Natural killer cell (primary cell): Measurements from ENCODE around the gene TTC9B. TPM values are rescaled to one million over a fixed set of nuclear protein-coding genes. Genes with fewer than 3 reads are reported as not detected.

Source experiments
- ATAC-seq, 3 donors: fragments of 150-1000 bp in 2 of 3; fragments of 200-7000 bp in 1 of 3; cut with Tn5 transposase; 1 replicate in 1 of 3; 2 replicates in 2 of 3; pipeline ENCODE4 v1.10.0; 2021; ENCODE audit warnings: mild to moderate bottlenecking in 2 of 3, moderate library complexity in 2 of 3
- DNase-seq, 2 donors: peaks; one replicate each; pipeline versions ENCODE4 v3.0.0 to v3.0.0-alpha.2; 2013 to 2021; ENCODE audit warnings: mixed read lengths in 1 of 2
- H3K27ac ChIP-seq: one replicate; pipeline ENCODE4 v1.5.1; 2013; ENCODE audit warnings: mild to moderate bottlenecking, low read length
- H3K27me3 ChIP-seq: one replicate; pipeline ENCODE4 v1.6.1; 2013; ENCODE audit warnings: low read length; ENCODE audit not compliant: control insufficient read depth, insufficient read depth
- H3K36me3 ChIP-seq: one replicate; pipeline ENCODE4 v1.6.1; 2013; ENCODE audit warnings: low read length; ENCODE audit not compliant: control insufficient read depth, insufficient read depth
- H3K4me1 ChIP-seq: one replicate; pipeline ENCODE4 v1.6.1; 2013; ENCODE audit warnings: low read length; ENCODE audit not compliant: control insufficient read depth, insufficient read depth
- H3K4me3 ChIP-seq: one replicate; pipeline ENCODE4 v1.5.1; 2013; ENCODE audit warnings: low read length
- H3K9me3 ChIP-seq: one replicate; pipeline ENCODE4 v1.6.1; 2013; ENCODE audit warnings: low read length; ENCODE audit not compliant: control insufficient read depth, insufficient read depth
- H3K27ac Mint-ChIP-seq, 2 donors: one replicate each; pipeline ENCODE4 v1.8.0; 2022; ENCODE audit warnings: mild to moderate bottlenecking in 2 of 2, mixed read lengths in 2 of 2, moderate library complexity in 1 of 2
- H3K27me3 Mint-ChIP-seq, 2 donors: one replicate each; pipeline ENCODE4 v1.8.0; 2022; ENCODE audit warnings: low read depth in 2 of 2, mixed read lengths in 2 of 2
- H3K36me3 Mint-ChIP-seq: one replicate; pipeline ENCODE4 v1.8.0; 2022; ENCODE audit warnings: mixed read lengths
- H3K4me1 Mint-ChIP-seq, 2 donors: one replicate each; pipeline ENCODE4 v1.8.0; 2022; ENCODE audit warnings: mixed read lengths in 2 of 2
- H3K4me3 Mint-ChIP-seq: one replicate; pipeline ENCODE4 v1.8.0; 2022; ENCODE audit warnings: mild to moderate bottlenecking, moderate library complexity, mixed read lengths
- H3K9me3 Mint-ChIP-seq, 2 donors: one replicate each; pipeline ENCODE4 v1.8.0; 2022; ENCODE audit warnings: mixed read lengths in 2 of 2
- CTCF ChIP-seq: fragments of 200-600 bp; IDR thresholded peaks from one replicate; pipeline ENCODE4 v1.8.0; 2022; ENCODE audit warnings: antibody characterized with exemption
- whole genome bisulfite sequencing: methylation state at CpG from one replicate; pipeline ENCODE4 v1.1.7; 2013; ENCODE audit warnings: missing lambda C conversion rate; ENCODE audit not compliant: insufficient coverage; 5-methylcytosine and 5-hydroxymethylcytosine counted together
- intact Hi-C: fragments of 100-400 bp; cut with micrococcal nuclease; formaldehyde crosslinking; loops from one replicate; pipeline ENCODE4 v1.14.2; 2022
- total RNA-seq, 4 donors: library from RNA; stranded (reverse); fragments of 120-200 nt in 1 of 4; gene quantifications; one replicate each; pipeline versions ENCODE4 v1.2.3 to v1.2.4, GENCODE V29; 2013 to 2022

The TTC9B gene
- total RNA-seq, 3 donors from 2014 or later (not counting 1 experiment from before 2014, with no cell fraction given), result not detected

- no peak overlapping the region for H3K27ac ChIP-seq
- H3K4me1 Mint-ChIP-seq, result peaks cover 0 to 4% of the 10 kb centered on the region in 2 donors
- no peaks in the 10 kb centered on the region for H3K36me3 Mint-ChIP-seq
- 92% methylated on average over 22 of the region's 22 CpGs for WGBS
- DNase-seq (no peak), ATAC-seq (no peak)
- peaks cover 2% of the 10 kb centered on the region for H3K36me3 ChIP-seq
- H3K9me3 Mint-ChIP-seq, result no peaks in the 10 kb centered on the region
- H3K27me3 Mint-ChIP-seq, result peaks cover 12 to 24% of the 10 kb centered on the region in 2 donors
- no peak overlapping the region for H3K27ac Mint-ChIP-seq
- H3K4me3 ChIP-seq, result no peak overlapping the region
- H3K9me3 ChIP-seq, result no peaks in the 10 kb centered on the region
- no peak overlapping the region for H3K4me3 Mint-ChIP-seq
- TF ChIP-seq CTCF, result no peak
- peaks cover 20% of the 10 kb centered on the region for H3K27me3 ChIP-seq
- peaks cover 11% of the 10 kb centered on the region for H3K4me1 ChIP-seq
- intact Hi-C loops, result no loop called here
Observed at GRCh38 chr19:40214936-40215335, 3.2 kb downstream of the TTC9B start.

GRCh38 chr19:40213882-40214570 is 4.2 kb downstream of the TTC9B start:
- ATAC-seq (no peak), DNase-seq (no peak)
- no peaks in the 10 kb centered on the region for H3K36me3 Mint-ChIP-seq
- 95% methylated on average over 50 of the region's 50 CpGs for WGBS
- H3K27me3 ChIP-seq, result peaks cover 20% of the 10 kb centered on the region
- no peak overlapping the region for H3K4me3 ChIP-seq
- peaks cover 8 to 22% of the 10 kb centered on the region in 2 donors for H3K27me3 Mint-ChIP-seq
- H3K4me3 Mint-ChIP-seq, result no peak overlapping the region
- TF ChIP-seq CTCF, result no peak
- peaks cover 0 to 4% of the 10 kb centered on the region in 2 donors for H3K4me1 Mint-ChIP-seq
- H3K36me3 ChIP-seq, result peaks cover 2% of the 10 kb centered on the region
- intact Hi-C loops, result no loop called here
- no peaks in the 10 kb centered on the region for H3K9me3 Mint-ChIP-seq
- H3K27ac Mint-ChIP-seq, result no peak overlapping the region
- no peak overlapping the region for H3K27ac ChIP-seq
- H3K4me1 ChIP-seq, result peaks cover 11% of the 10 kb centered on the region
- H3K9me3 ChIP-seq, result no peaks in the 10 kb centered on the region

GRCh38 chr19:40213251-40213829 is 4.8 kb downstream of the TTC9B start:
- Histone ChIP-seq H3K27ac (no peak overlapping the region), H3K9me3 (no peaks in the 10 kb centered on the region), H3K4me1 (peaks cover 11% of the 10 kb centered on the region), H3K36me3 (peaks cover 4% of the 10 kb centered on the region), H3K4me3 (no peak overlapping the region), H3K27me3 (peaks cover 18% of the 10 kb centered on the region)
- Mint-ChIP-seq H3K36me3 (no peaks in the 10 kb centered on the region), H3K27ac (no peak overlapping the region), H3K27me3 (peaks cover 8 to 16% of the 10 kb centered on the region in 2 donors), H3K9me3 (no peaks in the 10 kb centered on the region), H3K4me3 (no peak overlapping the region), H3K4me1 (peaks cover 0 to 4% of the 10 kb centered on the region in 2 donors)
- no peak for TF ChIP-seq CTCF
- WGBS, result 96% methylated on average over 53 of the region's 53 CpGs
- intact Hi-C loops, result no loop called here
- DNase-seq (no peak), ATAC-seq (no peak)
